H1 (cell line): ENCODE data around the gene STX18. TPM values are rescaled to one million over a fixed set of nuclear protein-coding genes. Genes with fewer than 3 reads are reported as not detected.

Experiments
- CTCF ChIA-PET: fragments of 300-600 bp; sonication (Branson Sonifier 250); formaldehyde crosslinking; loops from one replicate; lab custom pipeline; 2021; ENCODE audit not compliant: partially characterized antibody; lab: Charles Lee
- POLR2A ChIA-PET: fragments of 300-600 bp; sonication (Branson Sonifier 250); formaldehyde crosslinking; loops from one replicate; lab custom pipeline; 2021; ENCODE audit warnings: inconsistent platforms; ENCODE audit not compliant: partially characterized antibody; lab: Charles Lee
- DNase-seq, 2 experiments: peaks; one replicate each; pipeline versions ENCODE4 v3.0.0 to v3.0.0-alpha.2; 2010 to 2022; ENCODE audit warnings: low spot score in 2 of 2, low read depth in 1 of 2, mixed read lengths in 1 of 2
- FAIRE-seq: peaks from 2 replicates; lab custom pipeline; 2011; peaks lifted over from hg19 to GRCh38; lab: Jason Lieb, UNC
- H2AFZ ChIP-seq: 2 replicates; pipeline ENCODE4 v1.8.1; 2012; ENCODE audit warnings: low read length, inconsistent platforms
- H2AK5ac ChIP-seq: 2 replicates; pipeline ENCODE4 v1.6.1; 2013; ENCODE audit warnings: low read depth, low read length
- H2BK120ac ChIP-seq: replicated peaks from 2 replicates; pipeline ENCODE3; 2013; ENCODE audit warnings: low read depth, low read length, inconsistent platforms
- H2BK12ac ChIP-seq: 2 replicates; pipeline ENCODE4 v1.6.1; 2013; ENCODE audit warnings: low read depth, low read length
- H2BK15ac ChIP-seq: 2 replicates; pipeline ENCODE4 v1.6.1; 2013; ENCODE audit warnings: low read length
- H2BK20ac ChIP-seq: 2 replicates; pipeline ENCODE4 v1.6.1; 2013; ENCODE audit warnings: low read length
- H2BK5ac ChIP-seq: 2 replicates; pipeline ENCODE4 v1.6.1; 2013; ENCODE audit warnings: low read depth, low read length
- H3K14ac ChIP-seq: 2 replicates; pipeline ENCODE4 v1.6.1; 2013; ENCODE audit warnings: inconsistent platforms; ENCODE audit not compliant: insufficient read length
- H3K18ac ChIP-seq: 2 replicates; pipeline ENCODE4 v1.6.1; 2013; ENCODE audit warnings: low read length; ENCODE audit errors: extremely low read depth
- H3K23ac ChIP-seq: 2 replicates; pipeline ENCODE4 v1.6.1; 2013; ENCODE audit warnings: inconsistent platforms; ENCODE audit not compliant: insufficient read length
- H3K23me2 ChIP-seq: 2 replicates; pipeline ENCODE4 v1.6.1; 2013; ENCODE audit warnings: low read depth, low read length
- H3K27ac ChIP-seq: 2 replicates; pipeline ENCODE4 v1.6.1; 2011; ENCODE audit warnings: low read depth, low read length, inconsistent platforms
- H3K27me3 ChIP-seq, 4 experiments: replicated peaks in 1 of 4; 1 replicate in 1 of 4; 2 replicates in 3 of 4; pipeline versions ENCODE4 v1.6.1 to v1.8.1; 2011 to 2013; ENCODE audit warnings: low read length in 3 of 4, mild to moderate bottlenecking in 3 of 4, inconsistent platforms in 2 of 4, mixed read lengths in 2 of 4, moderate library complexity in 1 of 4; ENCODE audit not compliant: control insufficient read depth in 3 of 4, insufficient read depth in 3 of 4; ENCODE audit errors: extremely low read depth in 1 of 4
- H3K36me3 ChIP-seq, 4 experiments: 2 replicates each; pipeline versions ENCODE4 v1.6.1 to v1.8.1; 2011 to 2013; ENCODE audit warnings: mild to moderate bottlenecking in 4 of 4, low read length in 3 of 4, moderate library complexity in 2 of 4, control low read depth in 1 of 4, inconsistent platforms in 1 of 4; ENCODE audit not compliant: insufficient read depth in 4 of 4, control insufficient read depth in 2 of 4
- H3K4ac ChIP-seq: replicated peaks from 2 replicates; pipeline ENCODE3; 2013; ENCODE audit warnings: low read length, low read depth, mixed read lengths, inconsistent platforms; ENCODE audit not compliant: insufficient read length
- H3K4me1 ChIP-seq, 4 experiments: replicated peaks in 1 of 4; 1 replicate in 1 of 4; 2 replicates in 3 of 4; pipeline versions ENCODE4 v1.6.1 to v1.8.1; 2011 to 2013; ENCODE audit warnings: low read length in 3 of 4, inconsistent platforms in 2 of 4, mixed read lengths in 1 of 4; ENCODE audit not compliant: insufficient read depth in 4 of 4, control insufficient read depth in 3 of 4
- H3K4me2 ChIP-seq, 2 experiments: 2 replicates each; pipeline versions ENCODE4 v1.6.1 to v1.8.1; 2011 to 2013; ENCODE audit warnings: low read depth in 2 of 2, low read length in 2 of 2, control low read depth in 1 of 2, inconsistent platforms in 1 of 2, mild to moderate bottlenecking in 1 of 2; ENCODE audit not compliant: insufficient read depth in 1 of 2
- H3K4me3 ChIP-seq, 4 experiments: fragments of 200-600, 300-600 bp in 1 of 4; sonication (generic), shearing (Covaris generic), sonication (Bioruptor Twin) in 1 of 4; 2 replicates each; pipeline versions ENCODE4 v1.5.1 to v1.8.1; 2011 to 2016; ENCODE audit warnings: low read length in 4 of 4, low read depth in 3 of 4, control low read depth in 2 of 4, inconsistent platforms in 2 of 4, mild to moderate bottlenecking in 2 of 4, mixed read lengths in 1 of 4, moderate library complexity in 1 of 4; ENCODE audit not compliant: insufficient read depth in 2 of 4; ENCODE audit errors: extremely low read depth in 1 of 4
- H3K56ac ChIP-seq: replicated peaks from 2 replicates; pipeline ENCODE3; 2013; ENCODE audit warnings: low read depth, mild to moderate bottlenecking, mixed read lengths, low read length, inconsistent platforms; ENCODE audit not compliant: insufficient read length
- H3K79me1 ChIP-seq: 2 replicates; pipeline ENCODE4 v1.6.1; 2013; ENCODE audit warnings: low read depth, low read length, control low read depth
- H3K79me2 ChIP-seq, 2 experiments: 2 replicates each; pipeline versions ENCODE4 v1.6.1 to v1.8.1; 2012 to 2013; ENCODE audit warnings: low read length in 2 of 2, mild to moderate bottlenecking in 2 of 2, inconsistent platforms in 1 of 2; ENCODE audit not compliant: insufficient read depth in 2 of 2, control insufficient read depth in 1 of 2
- H3K9ac ChIP-seq, 4 experiments: replicated peaks in 1 of 4; 1 replicate in 1 of 4; 2 replicates in 3 of 4; pipeline versions ENCODE4 v1.6.1 to v1.8.1; 2011 to 2013; ENCODE audit warnings: low read depth in 3 of 4, low read length in 3 of 4, control low read depth in 2 of 4, mild to moderate bottlenecking in 2 of 4, moderate library complexity in 2 of 4, inconsistent platforms in 1 of 4; ENCODE audit errors: extremely low read depth in 1 of 4
- H3K9me3 ChIP-seq, 2 experiments: 2 replicates each; pipeline versions ENCODE4 v1.6.1 to v1.8.1; 2012 to 2013; ENCODE audit warnings: mild to moderate bottlenecking in 2 of 2, moderate library complexity in 2 of 2, control low read depth in 1 of 2, inconsistent platforms in 1 of 2, low read depth in 1 of 2, low read length in 1 of 2, mixed read lengths in 1 of 2; ENCODE audit not compliant: insufficient read depth in 2 of 2
- H4K20me1 ChIP-seq, 2 experiments: replicated peaks in 1 of 2; 2 replicates each; pipeline versions ENCODE3 to v1.8.1; 2011 to 2013; ENCODE audit warnings: inconsistent platforms in 2 of 2, low read length in 2 of 2, mild to moderate bottlenecking in 1 of 2; ENCODE audit not compliant: insufficient read depth in 2 of 2, control insufficient read depth in 1 of 2
- H4K5ac ChIP-seq: 2 replicates; pipeline ENCODE4 v1.6.1; 2013; ENCODE audit warnings: low read length, low read depth, mixed read lengths, inconsistent platforms; ENCODE audit not compliant: insufficient read length
- H4K8ac ChIP-seq: 2 replicates; pipeline ENCODE4 v1.8.0; 2013; ENCODE audit warnings: mild to moderate bottlenecking, moderate library complexity, low read length, inconsistent platforms; ENCODE audit not compliant: insufficient read depth; ENCODE audit errors: extremely low read depth
- H4K91ac ChIP-seq: replicated peaks from 2 replicates; pipeline ENCODE3; 2013; ENCODE audit warnings: low read length, mixed read lengths, inconsistent platforms; ENCODE audit not compliant: insufficient read length
- NRF1 ChIP-seq: IDR thresholded peaks from 2 replicates; pipeline ENCODE4 v1.6.1; 2011; ENCODE audit warnings: mild to moderate bottlenecking, low read depth, low read length, improper control_type of control experiment
- POLR2AphosphoS5 ChIP-seq: IDR thresholded peaks from 2 replicates; pipeline ENCODE4 v1.6.1; 2011; ENCODE audit warnings: low read depth, low read length
- SAP30 ChIP-seq: fragments of 300-600 bp; sonication (generic); IDR thresholded peaks from 2 replicates; pipeline ENCODE4 v1.7.1; 2012; ENCODE audit warnings: low read length, moderate library complexity, mild to moderate bottlenecking, inconsistent platforms; ENCODE audit not compliant: insufficient read depth, insufficient replicate concordance
- SUZ12 ChIP-seq: fragments of 200-600 bp; sonication (generic); IDR thresholded peaks from 2 replicates; pipeline ENCODE4 v1.6.1; 2012; ENCODE audit warnings: mild to moderate bottlenecking, inconsistent platforms, low read length, moderate library complexity, mixed read lengths
- WGBS, 2 experiments: shearing (Covaris generic) in 1 of 2; methylation state at CpG; one replicate each; pipeline versions ENCODE4 v1.1.6 to v1.1.7; 2013 to 2015; ENCODE audit warnings: low lambda C conversion rate in 2 of 2, mixed read lengths in 2 of 2, inconsistent platforms in 1 of 2, low coverage in 1 of 2, missing lambda C conversion rate in 1 of 2; ENCODE audit not compliant: insufficient replicate concordance in 2 of 2, insufficient coverage in 1 of 2, insufficient read length in 1 of 2; ENCODE audit errors: extremely low coverage in 1 of 2, missing lambda C conversion rate in 1 of 2; 5-methylcytosine and 5-hydroxymethylcytosine counted together
- polyA plus RNA-seq, 7 experiments: library from polyadenylated mRNA; depleted of rRNA in 3 of 7; stranded (reverse) in 5 of 7; unstranded in 2 of 7; fragments of >200 nt in 5 of 7; fragments of 200-250 nt in 2 of 7; gene quantifications; 1 replicate in 5 of 7; 2 replicates in 1 of 7; 4 replicates in 1 of 7; pipeline versions ENCODE4 v1.2.1 to v1.2.3, GENCODE V29; 2011 to 2013; ENCODE audit warnings: missing spikeins in 2 of 7, mixed read lengths in 2 of 7
- total RNA-seq: library from RNA; stranded (reverse); fragmentation: NEBNext Ultra II Directional; extraction: Animal tissue kit (Norgen Biotek cat#: 25700); gene quantifications from 2 replicates; pipeline ENCODE4 v1.2.1, GENCODE V29; 2021

STX18 gene
- total and polyA plus RNA-seq, 2 of the 8 experiments (the other 6 are each of a cell fraction or from before 2014, with no cell fraction given), result 14.6 to 18.3 TPM

GRCh38 chr4:4534515-4535145 is 7.2 kb downstream of the STX18 start:
- no peak overlapping the region for H3K9ac ChIP-seq
- no peak overlapping the region for H3K4ac ChIP-seq
- H3K14ac ChIP-seq, result no peak overlapping the region
- no peak overlapping the region for H2BK5ac ChIP-seq
- H3K23me2 ChIP-seq, result no peaks in the 10 kb centered on the region
- ChIA-PET POLR2A (interaction anchor here (0.5 kb wide), 1 partner anchor 133 kb away, joined by 6 read pairs; no protein-coding TSS in a partner anchor), CTCF (interaction anchor here (2.2 to 2.6 kb wide), 2 partner anchors 9 to 15 kb away, joined by 8 to 11 read pairs; no protein-coding TSS in a partner anchor)
- no peak overlapping the region for H2BK12ac ChIP-seq
- no peak overlapping the region for H4K8ac ChIP-seq
- FAIRE-seq (no peak), DNase-seq (no peak)
- H3K23ac ChIP-seq, result no peak overlapping the region
- no peak overlapping the region for H2BK120ac ChIP-seq
- no peak overlapping the region for H3K56ac ChIP-seq
- no peaks in the 10 kb centered on the region for H3K36me3 ChIP-seq
- no peak overlapping the region for H4K5ac ChIP-seq
- WGBS, 2 experiments, result 90% methylated on average over 9 of the region's 9 CpGs; no CpG with 5 or more reads in 1 of the 2 experiments
- no peak overlapping the region for H4K91ac ChIP-seq
- H2AK5ac ChIP-seq, result no peak overlapping the region
- no peak for TF ChIP-seq SUZ12
- no peak for TF ChIP-seq SAP30
- no peak for TF ChIP-seq NRF1
- no peak for TF ChIP-seq POLR2AphosphoS5
- peaks cover 3% of the 10 kb centered on the region for H3K79me1 ChIP-seq
- no peak overlapping the region for H3K4me2 ChIP-seq
- H3K9me3 ChIP-seq, result no peaks in the 10 kb centered on the region
- peaks cover 2 to 12% of the 10 kb centered on the region in 2 experiments for H4K20me1 ChIP-seq
- H3K27me3 ChIP-seq, result no peaks in the 10 kb centered on the region
- no peak overlapping the region for H2BK15ac ChIP-seq
- H3K4me1 ChIP-seq, result no peaks in the 10 kb centered on the region
- no peak overlapping the region for H2AFZ ChIP-seq
- no peak overlapping the region for H3K27ac ChIP-seq
- no peak overlapping the region for H3K18ac ChIP-seq
- no peak overlapping the region for H2BK20ac ChIP-seq
- peaks cover 4 to 27% of the 10 kb centered on the region in 2 experiments; a peak in 3 of 4 replicates for H3K79me2 ChIP-seq
- no peak overlapping the region for H3K4me3 ChIP-seq
